NCI-H2029 treated with DMSO at 0.1 percent for 48 hours (cell line): ENCODE results near the gene MAD1L1.

ENCODE experiments used
- DNase-seq: peaks from one replicate; lab custom pipeline; 2025; lab: John Stamatoyannopoulos, UW

MAD1L1 gene

DNA sequence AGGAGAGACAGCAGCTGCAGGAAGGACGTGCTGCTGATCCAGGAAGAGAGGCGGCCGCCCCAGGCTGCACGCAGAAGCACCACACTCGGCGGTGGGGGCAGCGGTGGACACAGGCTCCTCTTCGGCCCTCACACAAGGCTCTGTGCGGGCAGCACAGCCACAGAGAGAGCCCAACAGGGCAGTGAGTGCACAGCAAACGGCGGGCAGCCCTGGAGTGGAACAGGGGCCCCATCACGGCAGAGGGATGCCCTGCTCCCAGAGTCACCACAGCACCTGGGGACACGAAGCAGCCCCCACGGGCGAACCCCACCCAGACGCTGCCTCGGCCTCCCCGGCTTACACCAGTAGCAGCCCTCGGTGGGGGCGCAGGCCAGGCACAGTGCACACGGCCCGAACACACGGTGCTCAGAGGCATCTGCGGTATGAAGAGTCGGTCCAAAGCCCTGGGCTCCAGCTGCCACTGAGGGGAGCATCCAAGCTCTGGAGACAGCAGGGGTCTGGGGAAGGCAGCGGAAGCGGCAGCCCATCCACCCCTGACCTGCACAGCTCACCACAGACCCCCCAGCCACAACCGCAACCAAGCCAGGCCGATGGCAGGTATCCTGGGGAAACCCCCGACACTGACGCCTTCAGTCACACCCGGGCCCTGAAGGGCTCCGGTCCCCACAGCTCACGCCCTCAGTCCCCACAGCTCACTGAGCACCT lies 26.1 kb upstream of the MAD1L1 start:
- no peak for DNase-seq

DNA sequence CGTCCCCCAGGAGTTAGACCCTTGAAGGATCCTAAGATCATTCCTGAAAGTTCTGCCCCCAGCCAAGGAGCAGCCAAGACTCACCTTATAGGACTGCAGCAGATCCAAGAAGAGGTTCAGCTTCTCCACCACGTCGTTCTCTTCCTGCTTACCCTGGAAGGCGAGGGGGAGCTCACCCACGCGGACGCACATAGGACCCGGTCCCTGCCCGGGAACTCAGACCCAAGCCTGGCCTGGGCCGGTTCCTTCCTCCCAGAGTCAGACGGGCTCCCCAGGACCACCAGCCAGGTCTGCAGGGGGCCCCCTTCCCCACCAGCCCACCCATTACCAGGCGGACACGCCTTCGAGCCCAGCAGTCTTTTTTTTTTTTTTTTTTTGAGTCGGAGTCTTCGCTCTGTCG lies 24.9 kb upstream of the MAD1L1 start:
- no peak for DNase-seq

DNA sequence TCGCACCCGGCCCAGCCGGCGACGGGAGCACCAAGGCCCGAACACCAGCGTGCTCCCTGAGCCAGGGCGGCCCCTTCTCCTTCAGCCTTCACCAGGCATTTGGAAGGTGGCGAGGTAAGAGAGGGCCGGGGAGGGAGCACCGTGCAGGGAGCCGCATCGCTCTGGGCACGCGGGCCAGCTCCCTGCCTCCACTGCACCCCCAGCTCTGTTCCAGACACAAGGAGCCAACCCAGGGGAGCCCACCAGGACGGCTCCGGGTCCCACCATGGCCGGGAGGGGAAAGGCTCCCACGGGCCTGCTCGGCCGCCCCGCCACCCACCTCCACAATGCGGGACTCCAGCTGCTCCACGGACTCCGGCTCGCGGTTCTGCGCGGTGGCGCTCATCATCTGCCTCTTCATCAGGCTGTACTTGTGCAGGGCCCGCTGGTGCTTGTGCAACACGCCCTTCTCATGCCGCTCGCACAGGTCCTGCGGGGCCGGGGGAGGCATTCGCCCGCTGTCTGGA lies 24.4 kb upstream of the MAD1L1 start:
- no peak for DNase-seq

DNA sequence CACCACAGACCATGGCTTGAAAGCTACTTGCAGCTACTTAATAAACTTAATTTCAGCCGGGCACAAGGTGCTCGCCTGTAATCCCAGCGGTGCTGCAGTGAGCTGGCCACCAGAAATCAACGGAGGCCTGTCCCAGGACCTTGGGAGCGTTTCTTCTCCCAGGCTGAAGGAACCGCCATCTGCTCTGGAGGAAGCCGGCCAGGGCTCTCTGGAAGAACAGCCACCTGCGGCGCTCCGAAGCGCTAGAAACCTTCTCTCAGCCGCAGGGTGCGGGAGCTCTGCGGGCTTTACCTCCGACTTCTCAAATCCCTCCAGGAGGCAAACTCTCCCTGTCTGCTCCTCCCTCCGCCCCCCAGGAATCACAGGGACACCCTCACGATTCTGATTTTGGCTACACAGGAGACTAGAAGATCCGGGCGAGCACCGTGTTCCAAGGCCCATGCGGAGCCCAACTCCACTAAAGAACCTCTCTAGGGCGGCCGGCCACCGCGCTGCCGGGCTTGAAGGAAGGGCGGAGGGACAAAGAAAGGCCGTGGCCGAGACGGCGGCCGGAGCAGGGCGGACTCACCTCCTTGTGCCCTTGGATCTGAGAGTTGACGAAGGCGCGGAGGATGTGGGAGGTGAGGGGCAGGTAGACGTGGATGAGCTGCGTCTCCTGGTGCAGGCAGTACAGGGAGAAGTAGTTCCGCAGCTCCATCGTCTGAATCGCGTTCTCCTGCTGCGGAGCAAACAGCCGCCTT lies 23.7 kb upstream of the MAD1L1 start:
- DNase-seq: no peak

DNA sequence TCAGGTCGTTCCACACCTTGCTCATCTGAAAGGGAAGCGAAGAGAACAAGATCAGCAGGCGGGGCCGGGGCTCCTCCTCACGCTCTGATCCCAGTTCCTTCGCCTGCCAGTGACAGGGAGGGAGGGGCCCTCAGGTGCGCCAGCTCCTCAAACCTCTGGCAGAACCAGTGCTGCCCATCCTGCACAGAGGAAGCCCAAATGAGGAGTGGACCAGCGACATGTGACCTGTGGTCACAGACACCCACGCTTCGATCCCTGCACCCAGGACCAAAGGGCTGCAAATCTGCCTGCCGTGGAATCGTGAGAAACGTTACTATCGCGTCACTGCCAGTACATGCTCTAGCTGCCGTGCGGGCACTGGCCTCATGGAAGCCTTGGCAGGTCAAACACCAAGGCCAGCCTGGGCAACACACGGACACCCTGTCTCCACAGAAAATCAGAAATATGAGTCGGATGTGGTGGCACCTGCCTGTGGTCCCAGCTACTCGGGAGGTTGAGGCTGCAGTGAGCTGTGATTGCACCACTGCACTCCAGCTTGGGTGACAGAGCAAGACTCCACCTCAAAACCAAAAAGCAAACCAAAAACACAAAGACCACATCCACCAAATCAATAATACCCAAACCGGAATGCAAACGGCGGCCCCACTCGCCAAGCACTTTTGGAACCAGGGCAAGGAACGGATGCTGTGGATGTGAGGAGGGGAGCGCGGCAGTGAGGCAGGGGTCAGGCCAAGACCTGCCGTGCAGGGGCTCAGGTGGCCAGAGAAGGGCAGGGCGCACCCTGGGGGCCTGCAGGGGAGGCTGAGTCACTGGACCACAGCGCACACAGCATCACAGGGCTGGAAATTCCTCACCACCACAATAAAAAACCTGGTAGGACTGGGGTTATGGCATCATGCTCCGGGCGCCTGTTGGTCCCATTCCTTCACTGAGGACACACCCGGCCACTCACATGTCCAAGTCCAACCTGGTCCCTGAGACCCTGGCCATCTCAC lies 22.7 kb upstream of the MAD1L1 start:
- no peak for DNase-seq

DNA sequence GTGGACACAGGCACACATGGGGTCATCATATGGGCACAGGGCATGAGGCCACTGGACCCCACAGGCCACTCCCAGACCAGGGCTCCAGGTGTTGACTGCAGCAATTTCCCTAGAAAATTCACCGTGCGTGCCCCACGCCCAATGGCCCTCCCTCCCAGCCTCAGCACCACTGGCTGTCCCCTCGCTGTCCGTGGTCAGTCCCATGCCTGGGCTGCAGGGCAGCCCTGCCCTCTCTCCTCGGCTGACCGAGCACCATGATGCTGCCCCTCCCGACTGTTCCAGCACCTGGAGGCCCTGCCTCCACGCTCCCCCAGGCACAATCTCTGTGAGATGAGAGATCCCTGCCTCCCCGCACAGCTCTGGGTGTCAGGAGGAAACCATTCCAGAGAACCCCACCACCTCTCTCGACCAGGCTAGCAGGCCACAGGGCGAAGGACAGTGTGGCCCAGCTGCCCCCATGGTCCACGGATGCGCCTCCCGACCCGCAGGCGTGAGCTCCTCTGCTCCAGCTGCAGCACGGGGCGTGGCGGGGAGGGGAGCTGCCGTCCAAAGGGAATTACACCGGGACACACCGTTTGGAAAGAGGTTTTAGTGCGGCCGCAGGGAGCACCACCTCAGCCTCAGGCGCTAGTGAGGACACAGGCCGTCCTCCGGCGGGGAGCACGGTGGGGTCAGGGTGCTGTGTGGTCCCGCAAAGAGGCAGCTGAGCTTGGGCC lies 21.8 kb upstream of the MAD1L1 start:
- no peak for DNase-seq

DNA sequence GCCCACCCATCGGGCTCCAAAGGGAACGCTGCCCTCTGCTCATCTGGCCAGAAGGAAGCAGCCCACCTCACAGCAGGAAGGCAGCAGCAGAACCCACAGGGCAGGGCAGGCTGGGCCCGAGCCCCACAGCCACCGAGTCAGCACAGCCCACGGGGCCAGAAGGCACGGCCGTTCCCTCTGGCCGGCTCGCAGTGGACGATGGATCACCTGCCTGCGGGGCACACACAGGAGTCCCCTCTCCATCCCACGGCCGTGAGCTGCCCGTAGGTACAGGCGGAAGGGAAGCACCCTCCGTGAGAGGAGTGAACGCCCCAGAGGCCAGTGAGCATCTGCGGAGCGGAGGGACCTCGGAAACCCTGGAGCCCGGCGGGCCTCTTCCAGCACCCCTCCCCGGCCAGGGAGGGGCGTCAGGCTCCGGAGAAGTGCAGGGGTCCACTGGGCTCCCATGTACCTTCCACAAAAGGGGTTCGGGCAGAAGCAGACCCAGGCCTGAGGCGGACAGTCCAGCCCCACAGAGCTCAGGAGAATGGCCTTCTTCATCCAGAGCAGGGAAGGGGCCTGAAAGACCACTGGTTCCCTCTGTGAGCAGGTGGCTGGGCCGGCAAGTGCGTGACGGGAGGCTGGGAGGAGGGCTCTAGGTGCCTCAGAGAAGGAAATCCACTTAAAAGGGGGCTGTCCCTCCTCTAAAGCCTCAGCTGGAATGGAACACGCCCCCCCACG lies 20.9 kb upstream of the MAD1L1 start:
- no peak for DNase-seq

DNA sequence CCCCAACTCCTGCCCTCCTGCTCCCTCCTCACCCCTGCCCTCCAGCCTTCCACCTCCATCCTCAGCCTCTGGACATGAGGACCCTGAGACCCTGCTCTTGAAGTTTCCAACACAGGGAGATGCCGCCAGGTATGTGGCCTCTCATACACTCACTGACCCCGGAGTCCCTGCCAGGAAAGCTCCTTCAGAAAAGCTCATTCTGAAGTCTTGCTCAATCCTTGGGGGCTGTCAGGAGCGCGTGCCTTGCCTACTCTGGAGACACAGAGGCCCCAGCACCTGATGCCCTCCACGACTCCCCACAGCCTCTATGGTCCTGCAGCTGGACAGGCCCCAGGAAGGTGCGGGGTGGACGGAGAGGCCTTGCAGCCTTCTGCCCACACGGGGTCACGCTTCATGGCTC lies 20.3 kb upstream of the MAD1L1 start:
- no peak for DNase-seq

DNA sequence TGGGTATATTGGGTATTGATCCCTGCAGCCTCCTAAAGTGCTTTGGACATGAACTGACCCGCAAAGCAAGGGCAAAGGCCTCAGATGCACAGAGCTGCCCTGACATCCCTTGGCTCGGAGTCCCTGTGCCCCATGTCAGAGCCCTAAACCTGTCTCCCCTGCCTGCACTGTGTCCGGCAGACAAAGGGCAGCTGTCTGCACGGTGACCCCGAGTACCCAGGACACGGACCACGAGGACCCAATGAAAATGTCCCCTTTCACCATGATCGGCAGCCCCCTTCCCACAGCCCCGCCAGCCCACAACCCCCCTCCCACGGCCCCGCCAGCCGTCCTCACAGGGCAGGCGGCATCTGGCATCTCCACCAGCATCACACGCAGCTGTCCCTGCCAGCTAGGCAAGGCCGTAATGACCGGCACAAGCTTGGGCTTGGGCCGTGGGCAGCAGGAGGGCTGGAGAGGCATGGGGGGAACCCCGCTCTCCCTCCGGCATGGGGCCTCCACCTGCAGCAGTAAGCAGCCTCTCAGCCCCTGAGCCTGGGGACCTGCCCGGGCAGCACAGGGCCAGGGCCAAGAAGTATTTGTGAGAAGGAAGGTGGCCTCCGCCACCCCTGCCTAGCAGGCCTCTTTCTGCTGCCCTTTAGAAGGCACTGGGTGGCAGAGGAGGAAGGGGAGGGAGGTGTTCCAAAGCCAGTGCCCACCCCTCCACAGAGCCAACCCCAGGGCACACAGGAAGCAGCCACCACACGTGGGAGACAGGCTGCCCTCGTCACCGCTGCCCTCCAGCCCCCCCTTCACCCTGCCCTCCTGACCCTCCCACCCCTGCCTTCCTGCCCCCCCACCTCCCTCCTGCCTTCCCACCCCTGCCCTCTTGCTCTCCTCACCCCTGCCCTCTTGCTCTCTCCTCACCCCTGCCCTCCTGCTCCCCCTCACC lies 19.4 kb upstream of the MAD1L1 start:
- no peak for DNase-seq

DNA sequence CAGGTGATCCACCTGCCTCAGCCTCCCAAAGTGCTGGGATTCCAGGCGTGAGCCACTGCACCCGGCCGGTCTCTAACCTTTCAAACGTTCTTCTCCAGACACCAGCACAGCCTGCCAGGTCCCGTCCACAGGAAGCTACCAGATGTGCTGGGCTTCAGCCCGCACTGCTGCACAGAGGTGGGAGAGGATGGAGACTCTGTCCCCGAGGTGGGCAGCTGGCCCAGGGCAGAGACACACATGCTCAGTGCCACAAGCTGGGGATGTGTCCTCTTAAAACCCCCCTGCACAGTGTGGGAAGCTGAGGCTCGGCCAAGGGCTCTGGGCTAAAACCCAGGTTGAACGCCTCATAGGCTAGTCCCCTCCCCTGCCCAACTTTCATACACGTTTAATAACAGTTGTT lies 18.6 kb upstream of the MAD1L1 start:
- DNase-seq: no peak

DNA sequence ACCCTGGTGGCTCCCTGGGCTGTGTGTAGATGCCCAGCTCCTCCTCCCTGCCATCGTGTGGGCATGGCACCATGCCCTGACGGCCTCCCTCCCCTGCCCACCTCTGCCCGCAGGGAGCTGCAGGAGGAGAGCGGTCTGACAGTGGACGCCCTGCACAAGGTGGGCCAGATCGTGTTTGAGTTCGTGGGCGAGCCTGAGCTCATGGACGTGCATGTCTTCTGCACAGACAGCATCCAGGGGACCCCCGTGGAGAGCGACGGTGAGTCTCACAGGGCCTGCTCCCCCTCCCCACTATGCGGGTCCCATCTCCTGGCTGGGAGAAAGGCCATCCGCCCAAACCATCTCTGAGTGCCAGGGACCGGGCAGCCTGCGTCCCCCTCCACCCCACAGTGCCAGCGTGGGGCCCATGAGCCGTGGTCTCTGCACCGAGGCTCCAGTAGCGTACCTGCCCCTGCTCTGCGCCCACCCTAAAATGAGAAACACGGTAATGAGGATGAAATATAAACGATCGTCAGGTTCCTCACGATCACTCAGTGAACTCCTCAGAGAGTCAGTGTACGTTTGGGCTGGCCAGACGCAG lies 17.1 kb upstream of the MAD1L1 start:
- no peak for DNase-seq

DNA sequence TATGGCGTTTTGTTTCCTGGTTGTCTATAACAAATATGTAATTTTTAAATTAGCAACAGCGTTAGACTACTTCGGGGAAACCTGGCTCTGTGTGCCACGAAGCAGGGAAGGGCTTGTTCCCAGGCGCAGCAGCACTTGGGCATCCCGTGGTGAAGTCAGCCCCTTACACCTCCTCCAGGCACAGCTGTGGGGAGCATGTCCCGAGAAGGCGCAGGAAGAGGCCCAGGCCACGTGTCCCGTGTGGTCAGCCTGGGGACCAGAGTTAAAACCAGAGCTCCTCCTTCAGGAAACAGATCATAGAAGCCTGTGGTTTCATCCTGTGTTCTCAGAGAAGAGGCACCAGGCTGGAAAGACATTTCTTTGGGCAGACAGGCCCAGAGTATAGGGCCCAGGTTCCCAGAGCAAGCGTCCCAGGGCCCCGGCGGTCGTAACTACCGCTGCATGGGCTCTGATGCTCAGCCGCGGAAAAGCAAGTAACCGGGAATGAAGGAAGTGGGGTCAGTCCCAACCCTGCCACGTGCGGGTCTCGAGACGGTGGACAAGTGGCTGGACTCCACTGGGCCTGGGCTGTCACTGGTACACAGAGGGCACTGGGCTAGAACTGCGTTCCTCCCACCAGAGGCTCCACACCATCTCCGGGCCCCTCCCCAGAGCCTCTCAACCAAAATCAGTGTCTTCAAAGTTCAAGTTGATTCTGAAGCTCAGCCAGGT lies 16.4 kb upstream of the MAD1L1 start:
- DNase-seq: no peak

DNA sequence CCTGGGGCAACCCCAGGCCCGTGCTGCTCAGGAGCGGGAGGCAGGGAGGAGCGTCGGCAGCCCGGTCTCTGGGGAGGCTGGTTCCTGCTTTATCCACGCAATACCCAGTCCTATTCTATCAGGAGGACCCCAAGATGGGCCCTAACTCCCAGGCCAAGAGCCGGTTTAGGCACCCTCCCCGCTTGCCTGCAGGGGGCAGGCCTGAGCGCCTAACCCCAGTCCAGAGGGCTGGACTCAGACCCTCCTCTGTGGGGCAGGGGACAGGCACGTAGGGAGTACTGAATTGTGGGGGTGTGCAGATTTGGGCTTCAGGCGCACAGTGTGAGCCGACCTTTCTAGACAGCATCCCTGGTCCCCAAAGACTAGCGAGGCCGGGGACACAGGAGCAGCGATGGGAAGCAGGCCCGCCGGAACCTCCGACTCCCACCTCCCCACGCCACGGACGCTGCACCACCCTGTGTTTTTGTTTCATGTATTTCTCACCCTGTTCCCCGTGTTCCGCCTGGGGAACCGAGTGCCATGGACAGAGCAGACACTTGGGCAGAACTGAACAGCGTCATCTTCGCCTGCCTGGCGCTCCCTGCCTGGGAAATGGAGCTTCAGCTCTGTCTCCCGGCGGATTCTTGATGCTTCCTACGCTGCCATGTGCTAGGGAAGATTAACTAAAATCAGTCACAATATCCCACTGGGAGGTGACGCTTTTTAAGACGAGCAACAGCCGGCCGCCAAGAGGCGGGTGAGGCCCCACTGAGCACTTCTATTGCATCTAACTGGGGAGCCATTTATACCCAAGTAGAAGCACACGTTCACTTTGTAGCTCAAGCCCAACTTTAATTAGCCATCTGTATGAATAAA lies 14.6 kb upstream of the MAD1L1 start:
- DNase-seq: no peak

DNA sequence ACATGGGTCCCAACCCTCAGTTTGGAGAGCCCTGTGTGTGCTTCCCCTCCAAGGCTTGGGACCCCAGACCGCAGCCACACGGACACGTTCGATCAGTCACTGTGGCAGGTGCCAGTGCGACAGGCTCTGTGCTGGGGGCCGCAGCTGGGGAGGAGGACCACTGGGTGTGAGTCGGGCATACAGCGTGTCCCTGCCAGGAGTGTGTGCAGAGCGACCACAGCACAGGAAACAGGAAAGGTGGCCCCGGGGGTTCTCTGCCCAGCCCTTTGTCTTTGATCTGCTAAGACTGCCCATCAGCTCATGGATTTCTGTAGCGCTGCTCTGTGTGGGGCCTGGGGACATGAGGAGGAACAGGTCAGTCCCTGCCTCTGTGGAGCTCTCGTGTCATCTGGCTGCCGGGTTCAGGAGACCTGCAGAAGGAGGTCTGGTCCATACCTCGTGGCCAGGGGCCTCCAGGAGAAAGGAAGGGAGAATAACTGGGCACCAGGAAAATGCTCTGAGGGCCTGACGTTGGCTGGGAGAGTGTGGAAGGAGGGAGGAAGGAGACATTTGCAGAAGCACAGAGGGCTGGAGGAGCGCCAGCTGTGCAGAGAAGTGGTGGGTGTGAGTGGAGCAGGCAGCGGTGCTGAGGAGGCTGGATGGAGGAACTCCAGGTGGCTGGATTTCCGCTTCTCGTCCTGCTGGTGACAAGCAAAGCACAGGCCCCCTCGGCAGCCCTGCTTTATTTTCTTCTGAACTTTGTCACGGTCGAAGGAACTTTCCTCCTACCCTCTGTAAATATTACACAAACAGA lies 13.3 kb upstream of the MAD1L1 start:
- DNase-seq: no peak

DNA sequence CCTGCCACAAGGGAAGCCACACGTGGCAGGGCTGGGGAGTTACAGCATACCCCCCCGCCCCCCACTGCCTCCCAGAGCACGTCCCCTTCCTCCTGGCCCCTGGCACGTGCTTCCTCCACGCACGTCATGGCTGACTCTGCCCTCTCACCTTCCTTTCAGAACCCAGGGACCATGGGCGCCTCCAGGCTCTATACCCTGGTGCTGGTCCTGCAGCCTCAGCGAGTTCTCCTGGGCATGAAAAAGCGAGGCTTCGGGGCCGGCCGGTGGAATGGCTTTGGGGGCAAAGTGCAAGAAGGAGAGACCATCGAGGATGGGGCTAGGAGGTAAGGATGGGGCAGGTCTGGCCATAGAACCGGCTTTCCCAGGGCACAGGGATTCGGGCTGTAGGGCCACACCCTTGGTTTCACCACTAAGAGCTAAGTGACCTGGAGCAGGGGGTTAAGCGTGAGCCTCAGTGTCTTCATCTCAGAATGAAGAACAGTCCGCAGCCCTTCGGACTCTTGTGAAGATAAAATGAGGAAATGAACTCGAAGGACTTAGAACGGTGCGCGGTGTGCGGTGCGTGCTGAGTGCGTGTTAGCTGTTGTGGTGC lies 11.8 kb upstream of the MAD1L1 start:
- no peak for DNase-seq

DNA sequence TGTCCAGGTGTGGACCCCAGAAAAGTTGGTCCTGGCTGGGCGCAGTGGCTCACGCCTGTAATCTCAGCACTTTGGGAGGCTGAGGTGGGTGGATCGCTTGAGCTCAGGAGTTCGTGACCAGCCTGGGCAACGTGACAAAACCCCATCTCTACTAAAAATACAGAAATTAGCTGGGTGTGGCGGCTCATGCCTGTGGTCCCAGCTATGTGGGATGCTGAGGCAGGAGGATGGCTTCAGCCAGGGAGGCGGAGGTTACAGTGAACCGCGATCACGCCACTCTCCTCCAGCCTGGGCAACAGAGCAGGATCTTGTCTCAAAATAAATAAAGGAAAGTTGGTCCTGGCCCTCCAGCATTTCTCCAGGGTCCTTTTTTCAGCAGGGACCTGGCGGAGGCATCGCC lies 10.7 kb upstream of the MAD1L1 start:
- no peak for DNase-seq
